ENCODE results near the gene PGS1. TPM values are rescaled to one million over a fixed set of nuclear protein-coding genes. Genes with fewer than 3 reads are reported as not detected.
A peak's percentile ranks its signal among the peaks of the same experiment; 100 is the strongest.

The PGS1 gene
- total RNA-seq, 2 experiments from 2014 or later: 75.8 to 78.1 TPM

GRCh38 chr17:78392295-78392694 lies 13.8 kb downstream of the PGS1 start:
- intact Hi-C loops (cut with micrococcal nuclease): no loop called here
- ChIA-PET POLR2A (no interaction called here), CTCF (interaction anchor here (0.9 to 1.7 kb wide), 6 partner anchors 22 to 54 kb away, joined by 3 to 5 read pairs (median 4); no protein-coding TSS in a partner anchor)
- peaks cover 50% of the 10 kb centered on the region for H3K36me3 Mint-ChIP-seq
- H3K27ac Mint-ChIP-seq: peak overlapping the region; percentile 54
- no peak overlapping the region for H3K4me3 Mint-ChIP-seq
- H3K4me1 Mint-ChIP-seq (ENCODE audit: low read depth): peaks cover 53% of the 10 kb centered on the region
- no peak for DNase-seq
- H3K27me3 Mint-ChIP-seq: no peaks in the 10 kb centered on the region
- no peaks in the 10 kb centered on the region for H3K9me3 Mint-ChIP-seq

- peak overlapping the region; percentile 14 for H3K27ac Mint-ChIP-seq
- peaks cover 50% of the 10 kb centered on the region for H3K36me3 Mint-ChIP-seq
- H3K4me1 Mint-ChIP-seq (ENCODE audit: low read depth): peaks cover 42% of the 10 kb centered on the region
- no peak for DNase-seq
- no peaks in the 10 kb centered on the region for H3K9me3 Mint-ChIP-seq
- H3K27me3 Mint-ChIP-seq: no peaks in the 10 kb centered on the region
- intact Hi-C loops (cut with micrococcal nuclease): no loop called here
- POLR2A ChIA-PET: no interaction called here
- no peak overlapping the region for H3K4me3 Mint-ChIP-seq
- CTCF ChIA-PET: no interaction called here
Observed at GRCh38 chr17:78393575-78393974, 15.1 kb downstream of the PGS1 start.

- POLR2A ChIA-PET: no interaction called here
- CTCF ChIA-PET: no interaction called here
- Mint-ChIP-seq H3K4me3 (no peak overlapping the region), H3K36me3 (peaks cover 56% of the 10 kb centered on the region), H3K4me1 (ENCODE audit: low read depth) (peaks cover 37% of the 10 kb centered on the region), H3K27ac (no peak overlapping the region), H3K9me3 (no peaks in the 10 kb centered on the region), H3K27me3 (no peaks in the 10 kb centered on the region)
- DNase-seq: no peak
- intact Hi-C loops (cut with micrococcal nuclease): no loop called here
Observed at GRCh38 chr17:78394209-78394608, 15.8 kb downstream of the PGS1 start.

GRCh38 chr17:78395155-78395554 lies 16.7 kb downstream of the PGS1 start:
- DNase-seq: no peak
- intact Hi-C loops (cut with micrococcal nuclease): no loop called here
- no peaks in the 10 kb centered on the region for H3K9me3 Mint-ChIP-seq
- no peak overlapping the region for H3K4me3 Mint-ChIP-seq
- peak overlapping the region; percentile 38 for H3K27ac Mint-ChIP-seq
- ChIA-PET POLR2A (no interaction called here), CTCF (interaction anchor here (1.8 kb wide), 1 partner anchor 17 kb away, joined by 7 read pairs; no protein-coding TSS in a partner anchor)
- H3K4me1 Mint-ChIP-seq (ENCODE audit: low read depth): peaks cover 29% of the 10 kb centered on the region
- peaks cover 64% of the 10 kb centered on the region for H3K36me3 Mint-ChIP-seq
- H3K27me3 Mint-ChIP-seq: no peaks in the 10 kb centered on the region

GRCh38 chr17:78396441-78397337 lies 18.2 kb downstream of the PGS1 start:
- Mint-ChIP-seq H3K27ac (no peak overlapping the region), H3K4me3 (no peak overlapping the region), H3K9me3 (no peaks in the 10 kb centered on the region), H3K4me1 (ENCODE audit: low read depth) (peaks cover 14% of the 10 kb centered on the region), H3K36me3 (peaks cover 70% of the 10 kb centered on the region), H3K27me3 (no peaks in the 10 kb centered on the region)
- intact Hi-C loops (cut with micrococcal nuclease): no loop called here
- ChIA-PET POLR2A (no interaction called here), CTCF (interaction anchor here (1.2 to 1.8 kb wide), 3 partner anchors 15 to 36 kb away, joined by 3 to 7 read pairs (median 3); no protein-coding TSS in a partner anchor)
- DNase-seq: no peak

GRCh38 chr17:78397681-78398101 lies 19.2 kb downstream of the PGS1 start:
- intact Hi-C loops (cut with micrococcal nuclease): no loop called here
- H3K4me1 Mint-ChIP-seq (ENCODE audit: low read depth): peaks cover 5% of the 10 kb centered on the region
- no peaks in the 10 kb centered on the region for H3K9me3 Mint-ChIP-seq
- H3K4me3 Mint-ChIP-seq: no peak overlapping the region
- CTCF ChIA-PET: interaction anchor here (1.8 kb wide), 1 partner anchor 24 kb away, joined by 4 read pairs; no protein-coding TSS in a partner anchor
- H3K27ac Mint-ChIP-seq: no peak overlapping the region
- H3K36me3 Mint-ChIP-seq: peaks cover 71% of the 10 kb centered on the region
- no peak for DNase-seq
- POLR2A ChIA-PET: no interaction called here
- H3K27me3 Mint-ChIP-seq: no peaks in the 10 kb centered on the region

GRCh38 chr17:78398390-78398789 lies 19.9 kb downstream of the PGS1 start:
- Mint-ChIP-seq H3K4me3 (no peak overlapping the region), H3K4me1 (ENCODE audit: low read depth) (peaks cover 2% of the 10 kb centered on the region), H3K27ac (no peak overlapping the region), H3K27me3 (no peaks in the 10 kb centered on the region), H3K36me3 (peaks cover 73% of the 10 kb centered on the region), H3K9me3 (no peaks in the 10 kb centered on the region)
- intact Hi-C loops (cut with micrococcal nuclease): no loop called here
- CTCF ChIA-PET: interaction anchor here (1.8 kb wide), 1 partner anchor 24 kb away, joined by 4 read pairs; no protein-coding TSS in a partner anchor
- POLR2A ChIA-PET: no interaction called here
- no peak for DNase-seq

- no peak for DNase-seq
- no peak overlapping the region for H3K4me3 Mint-ChIP-seq
- H3K27me3 Mint-ChIP-seq: no peaks in the 10 kb centered on the region
- peak overlapping the region; percentile 8 for H3K27ac Mint-ChIP-seq
- CTCF ChIA-PET: interaction anchor here (1.8 kb wide), 1 partner anchor 23 kb away, joined by 4 read pairs; no protein-coding TSS in a partner anchor
- POLR2A ChIA-PET: no interaction called here
- peaks cover 76% of the 10 kb centered on the region for H3K36me3 Mint-ChIP-seq
- no peaks in the 10 kb centered on the region for H3K4me1 Mint-ChIP-seq (ENCODE audit: low read depth)
- intact Hi-C loops (cut with micrococcal nuclease): no loop called here
- no peaks in the 10 kb centered on the region for H3K9me3 Mint-ChIP-seq
Observed at GRCh38 chr17:78399028-78399692, 20.7 kb downstream of the PGS1 start.

- no peak overlapping the region for H3K27ac Mint-ChIP-seq
- H3K36me3 Mint-ChIP-seq: peaks cover 77% of the 10 kb centered on the region
- H3K27me3 Mint-ChIP-seq: no peaks in the 10 kb centered on the region
- POLR2A ChIA-PET: no interaction called here
- H3K4me1 Mint-ChIP-seq (ENCODE audit: low read depth): no peaks in the 10 kb centered on the region
- DNase-seq: no peak
- intact Hi-C loops (cut with micrococcal nuclease): no loop called here
- no peaks in the 10 kb centered on the region for H3K9me3 Mint-ChIP-seq
- CTCF ChIA-PET: interaction anchor here (1.2 kb wide), 1 partner anchor 27 kb away, joined by 3 read pairs; no protein-coding TSS in a partner anchor
- no peak overlapping the region for H3K4me3 Mint-ChIP-seq
Observed at GRCh38 chr17:78399693-78400144, 21.3 kb downstream of the PGS1 start.

GRCh38 chr17:78400581-78401240 lies 22.3 kb downstream of the PGS1 start:
- H3K36me3 Mint-ChIP-seq: peaks cover 77% of the 10 kb centered on the region
- H3K4me1 Mint-ChIP-seq (ENCODE audit: low read depth): peaks cover 4% of the 10 kb centered on the region
- DNase-seq: no peak
- H3K27ac Mint-ChIP-seq: peak overlapping the region; percentile 51
- ChIA-PET POLR2A (no interaction called here), CTCF (interaction anchor here (1.2 kb wide), 2 partner anchors 10 to 28 kb away, joined by 3 to 4 read pairs; no protein-coding TSS in a partner anchor)
- H3K9me3 Mint-ChIP-seq: no peaks in the 10 kb centered on the region
- intact Hi-C loops (cut with micrococcal nuclease): no loop called here
- H3K4me3 Mint-ChIP-seq: no peak overlapping the region
- no peaks in the 10 kb centered on the region for H3K27me3 Mint-ChIP-seq

- POLR2A ChIA-PET: no interaction called here
- H3K27ac Mint-ChIP-seq: no peak overlapping the region
- no peak overlapping the region for H3K4me3 Mint-ChIP-seq
- no peaks in the 10 kb centered on the region for H3K27me3 Mint-ChIP-seq
- peaks cover 75% of the 10 kb centered on the region for H3K36me3 Mint-ChIP-seq
- H3K4me1 Mint-ChIP-seq (ENCODE audit: low read depth): peaks cover 6% of the 10 kb centered on the region
- intact Hi-C loops (cut with micrococcal nuclease): no loop called here
- CTCF ChIA-PET: interaction anchor here (1.0 to 1.2 kb wide), 3 partner anchors 11 to 28 kb away, joined by 3 to 4 read pairs (median 3); no protein-coding TSS in a partner anchor
- DNase-seq: no peak
- no peaks in the 10 kb centered on the region for H3K9me3 Mint-ChIP-seq
Observed at GRCh38 chr17:78401246-78401645, 22.8 kb downstream of the PGS1 start.

GRCh38 chr17:78401891-78402290 lies 23.4 kb downstream of the PGS1 start:
- DNase-seq: no peak
- Mint-ChIP-seq H3K36me3 (peaks cover 71% of the 10 kb centered on the region), H3K27ac (no peak overlapping the region), H3K4me1 (ENCODE audit: low read depth) (peaks cover 13% of the 10 kb centered on the region), H3K9me3 (no peaks in the 10 kb centered on the region), H3K4me3 (no peak overlapping the region), H3K27me3 (no peaks in the 10 kb centered on the region)
- intact Hi-C loops (cut with micrococcal nuclease): no loop called here
- ChIA-PET CTCF (interaction anchor here (1.0 to 1.2 kb wide), 2 partner anchors 11 to 20 kb away, joined by 3 to 4 read pairs; no protein-coding TSS in a partner anchor), POLR2A (interaction anchor here (1.1 kb wide), 1 partner anchor 10 kb away, joined by 3 read pairs; no protein-coding TSS in a partner anchor)
